ENCODE data around the gene RAI1.

- TF ChIP-seq CTCF (IDR thresholded peaks at IDR 0.05; ENCODE audit: insufficient read depth, low read depth, low read length) (no peak), EZH2 (IDR thresholded peaks at IDR 0.05; ENCODE audit: insufficient read depth, low read length) (no peak)
Measured at GRCh38 chr17:17855976-17856375, 174.7 kb downstream of the RAI1 start.
